ENCODE results near the gene CARS2.
"Not testable (repeated sequence)": the region's sequence is repeated elsewhere in the genome, so short reads cannot be mapped to it uniquely, and the experiment has no call there.

Gene CARS2

DNA sequence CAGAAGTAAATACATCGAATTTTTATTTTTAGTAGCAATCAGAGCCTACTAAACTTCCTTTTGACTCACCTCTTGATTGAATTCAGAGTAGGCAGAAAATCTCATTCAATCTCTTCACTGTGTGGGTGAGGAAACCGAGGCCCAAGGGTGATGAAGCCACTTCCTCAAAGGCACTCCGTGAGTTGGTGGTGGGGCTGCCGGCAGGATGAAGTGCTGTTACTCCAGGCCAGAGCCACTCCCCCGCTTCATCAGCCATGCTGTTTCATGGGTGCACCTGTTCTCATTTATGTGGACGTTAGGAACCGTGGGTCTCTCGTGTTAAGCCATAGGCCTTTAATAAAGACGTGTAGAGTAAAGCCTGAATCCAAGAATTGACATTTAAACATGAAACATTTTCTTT is 20.8 kb upstream of the CARS2 start:
- no peaks in the 10 kb centered on the region; a peak in 1 of 3 replicates for H3K36me3 ChIP-seq (ENCODE audit: control insufficient read depth in 2 of 2, insufficient read depth in 1 of 2, low read length in 2 of 2)
- H3K9me3 ChIP-seq (ENCODE audit: control insufficient read depth, insufficient read depth, low read depth, low read length), result no peaks in the 10 kb centered on the region
- H3K4me3 ChIP-seq (ENCODE audit: low read depth, low read length), result no peak overlapping the region
- TF ChIP-seq, protein P1, sequence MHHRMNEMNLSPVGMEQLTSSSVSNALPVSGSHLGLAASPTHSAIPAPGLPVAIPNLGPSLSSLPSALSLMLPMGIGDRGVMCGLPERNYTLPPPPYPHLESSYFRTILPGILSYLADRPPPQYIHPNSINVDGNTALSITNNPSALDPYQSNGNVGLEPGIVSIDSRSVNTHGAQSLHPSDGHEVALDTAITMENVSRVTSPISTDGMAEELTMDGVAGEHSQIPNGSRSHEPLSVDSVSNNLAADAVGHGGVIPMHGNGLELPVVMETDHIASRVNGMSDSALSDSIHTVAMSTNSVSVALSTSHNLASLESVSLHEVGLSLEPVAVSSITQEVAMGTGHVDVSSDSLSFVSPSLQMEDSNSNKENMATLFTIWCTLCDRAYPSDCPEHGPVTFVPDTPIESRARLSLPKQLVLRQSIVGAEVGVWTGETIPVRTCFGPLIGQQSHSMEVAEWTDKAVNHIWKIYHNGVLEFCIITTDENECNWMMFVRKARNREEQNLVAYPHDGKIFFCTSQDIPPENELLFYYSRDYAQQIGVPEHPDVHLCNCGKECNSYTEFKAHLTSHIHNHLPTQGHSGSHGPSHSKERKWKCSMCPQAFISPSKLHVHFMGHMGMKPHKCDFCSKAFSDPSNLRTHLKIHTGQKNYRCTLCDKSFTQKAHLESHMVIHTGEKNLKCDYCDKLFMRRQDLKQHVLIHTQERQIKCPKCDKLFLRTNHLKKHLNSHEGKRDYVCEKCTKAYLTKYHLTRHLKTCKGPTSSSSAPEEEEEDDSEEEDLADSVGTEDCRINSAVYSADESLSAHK (tag by site-specific recombination; IDR thresholded peaks at IDR 0.05), result no peak
- TF ChIP-seq ZNF221 (tag by site-specific recombination; IDR thresholded peaks at IDR 0.05; ENCODE audit: borderline replicate concordance) (no peak), ZNF830 (tag by site-specific recombination; IDR thresholded peaks at IDR 0.05; ENCODE audit: low read depth) (no peak), KLF9 (tag by site-specific recombination; IDR thresholded peaks at IDR 0.05; ENCODE audit: low read depth) (no peak), ZNF341 (tag by site-specific recombination; IDR thresholded peaks at IDR 0.05; ENCODE audit: low read depth) (0 out of 2 replicates have a peak, but pooled peaks have one; percentile 17)
- TF ChIP-seq, protein P2, sequence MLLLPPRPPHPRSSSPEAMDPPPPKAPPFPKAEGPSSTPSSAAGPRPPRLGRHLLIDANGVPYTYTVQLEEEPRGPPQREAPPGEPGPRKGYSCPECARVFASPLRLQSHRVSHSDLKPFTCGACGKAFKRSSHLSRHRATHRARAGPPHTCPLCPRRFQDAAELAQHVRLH (tag by site-specific recombination; IDR thresholded peaks at IDR 0.05), result no peak
- TF ChIP-seq, protein P3, sequence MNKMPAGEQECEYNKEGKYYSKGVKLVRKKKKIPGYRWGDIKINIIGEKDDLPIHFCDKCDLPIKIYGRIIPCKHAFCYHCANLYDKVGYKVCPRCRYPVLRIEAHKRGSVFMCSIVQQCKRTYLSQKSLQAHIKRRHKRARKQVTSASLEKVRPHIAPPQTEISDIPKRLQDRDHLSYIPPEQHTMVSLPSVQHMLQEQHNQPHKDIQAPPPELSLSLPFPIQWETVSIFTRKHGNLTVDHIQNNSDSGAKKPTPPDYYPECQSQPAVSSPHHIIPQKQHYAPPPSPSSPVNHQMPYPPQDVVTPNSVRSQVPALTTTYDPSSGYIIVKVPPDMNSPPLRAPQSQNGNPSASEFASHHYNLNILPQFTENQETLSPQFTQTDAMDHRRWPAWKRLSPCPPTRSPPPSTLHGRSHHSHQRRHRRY (tag by site-specific recombination; IDR thresholded peaks at IDR 0.05), result no peak
- TF ChIP-seq, protein P4, sequence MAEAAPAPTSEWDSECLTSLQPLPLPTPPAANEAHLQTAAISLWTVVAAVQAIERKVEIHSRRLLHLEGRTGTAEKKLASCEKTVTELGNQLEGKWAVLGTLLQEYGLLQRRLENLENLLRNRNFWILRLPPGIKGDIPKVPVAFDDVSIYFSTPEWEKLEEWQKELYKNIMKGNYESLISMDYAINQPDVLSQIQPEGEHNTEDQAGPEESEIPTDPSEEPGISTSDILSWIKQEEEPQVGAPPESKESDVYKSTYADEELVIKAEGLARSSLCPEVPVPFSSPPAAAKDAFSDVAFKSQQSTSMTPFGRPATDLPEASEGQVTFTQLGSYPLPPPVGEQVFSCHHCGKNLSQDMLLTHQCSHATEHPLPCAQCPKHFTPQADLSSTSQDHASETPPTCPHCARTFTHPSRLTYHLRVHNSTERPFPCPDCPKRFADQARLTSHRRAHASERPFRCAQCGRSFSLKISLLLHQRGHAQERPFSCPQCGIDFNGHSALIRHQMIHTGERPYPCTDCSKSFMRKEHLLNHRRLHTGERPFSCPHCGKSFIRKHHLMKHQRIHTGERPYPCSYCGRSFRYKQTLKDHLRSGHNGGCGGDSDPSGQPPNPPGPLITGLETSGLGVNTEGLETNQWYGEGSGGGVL (tag by site-specific recombination; IDR thresholded peaks at IDR 0.05), result no peak
- CTCF ChIA-PET, result no interaction called here
- H3K27ac ChIP-seq (ENCODE audit: extremely low read depth, low read depth, low read length), result no peak overlapping the region
- no peaks in the 10 kb centered on the region for H3K4me1 ChIP-seq (ENCODE audit: control insufficient read depth, insufficient read depth, low read length)
- POLR2A ChIA-PET, result no interaction called here

DNA sequence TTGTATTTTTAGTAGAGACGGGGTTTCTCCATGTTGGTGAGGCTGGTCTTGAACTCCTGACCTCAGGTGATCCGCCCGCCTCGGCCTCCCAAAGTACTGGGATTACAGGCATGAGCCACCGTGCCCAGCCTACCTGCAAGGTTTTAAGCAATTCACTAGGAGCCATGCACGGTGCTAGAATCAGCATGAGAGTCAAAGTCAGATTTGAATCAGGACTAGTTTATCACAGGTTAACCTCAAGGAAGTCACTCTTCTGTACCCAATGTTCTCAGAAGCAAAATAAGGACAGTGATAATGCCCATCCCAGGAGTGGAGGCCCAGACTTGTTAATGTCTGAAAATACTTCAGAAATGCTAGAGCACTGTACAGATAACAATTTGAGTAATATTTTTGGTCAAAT is 20.2 kb upstream of the CARS2 start:
- CTCF ChIA-PET; H3K9me3 ChIP-seq (ENCODE audit: control insufficient read depth, insufficient read depth, low read depth, low read length); H3K4me1 ChIP-seq (ENCODE audit: control insufficient read depth, insufficient read depth, low read length); H3K36me3 ChIP-seq (ENCODE audit: control insufficient read depth in 2 of 2, insufficient read depth in 1 of 2, low read length in 2 of 2); POLR2A ChIA-PET; H3K4me3 ChIP-seq (ENCODE audit: low read depth, low read length); H3K27ac ChIP-seq (ENCODE audit: extremely low read depth, low read depth, low read length): not testable (repeated sequence)

DNA sequence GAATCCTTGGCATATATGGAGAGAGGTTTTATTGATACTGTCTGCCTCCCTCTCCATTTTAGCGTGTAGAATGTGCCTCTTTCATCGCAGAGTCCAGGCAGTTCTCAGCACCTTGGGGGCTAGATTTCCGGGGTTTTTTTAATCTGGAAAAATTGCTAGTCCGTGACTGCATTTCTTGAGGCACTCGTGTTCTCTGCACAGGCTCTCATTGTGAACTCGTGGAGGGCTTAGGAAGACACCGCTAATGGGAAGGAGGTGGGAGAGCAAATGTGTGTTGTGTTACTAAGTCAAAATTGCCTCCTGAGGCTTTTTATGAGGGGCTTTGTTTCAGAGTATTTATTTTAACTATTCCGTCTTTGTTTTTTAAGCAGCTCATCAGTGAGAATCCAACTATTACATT is 17.7 kb upstream of the CARS2 start:
- H3K9me3 ChIP-seq (ENCODE audit: control insufficient read depth, insufficient read depth, low read depth, low read length), result no peaks in the 10 kb centered on the region
- TF ChIP-seq, protein P5, sequence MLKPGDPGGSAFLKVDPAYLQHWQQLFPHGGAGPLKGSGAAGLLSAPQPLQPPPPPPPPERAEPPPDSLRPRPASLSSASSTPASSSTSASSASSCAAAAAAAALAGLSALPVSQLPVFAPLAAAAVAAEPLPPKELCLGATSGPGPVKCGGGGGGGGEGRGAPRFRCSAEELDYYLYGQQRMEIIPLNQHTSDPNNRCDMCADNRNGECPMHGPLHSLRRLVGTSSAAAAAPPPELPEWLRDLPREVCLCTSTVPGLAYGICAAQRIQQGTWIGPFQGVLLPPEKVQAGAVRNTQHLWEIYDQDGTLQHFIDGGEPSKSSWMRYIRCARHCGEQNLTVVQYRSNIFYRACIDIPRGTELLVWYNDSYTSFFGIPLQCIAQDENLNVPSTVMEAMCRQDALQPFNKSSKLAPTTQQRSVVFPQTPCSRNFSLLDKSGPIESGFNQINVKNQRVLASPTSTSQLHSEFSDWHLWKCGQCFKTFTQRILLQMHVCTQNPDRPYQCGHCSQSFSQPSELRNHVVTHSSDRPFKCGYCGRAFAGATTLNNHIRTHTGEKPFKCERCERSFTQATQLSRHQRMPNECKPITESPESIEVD (tag by site-specific recombination; IDR thresholded peaks at IDR 0.05), result 0 out of 2 replicates have a peak, but pooled peaks have one; percentile 10
- TF ChIP-seq ZNF792 (tag by site-specific recombination; IDR thresholded peaks at IDR 0.05), result no peak
- no peak overlapping the region for H3K27ac ChIP-seq (ENCODE audit: extremely low read depth, low read depth, low read length)
- H3K4me1 ChIP-seq (ENCODE audit: control insufficient read depth, insufficient read depth, low read length), result no peaks in the 10 kb centered on the region
- CTCF ChIA-PET, result interaction anchor here (0.6 kb wide), 1 partner anchor 13 kb away, joined by 4 read pairs; no protein-coding TSS in a partner anchor
- no peak overlapping the region for H3K4me3 ChIP-seq (ENCODE audit: low read depth, low read length)
- H3K36me3 ChIP-seq (ENCODE audit: control insufficient read depth in 2 of 2, insufficient read depth in 1 of 2, low read length in 2 of 2), result peaks cover 0 to 15% of the 10 kb centered on the region in 2 experiments; a peak in 2 of 3 replicates
- POLR2A ChIA-PET, result interaction anchor here (1.4 kb wide), 1 partner anchor 8 kb away, joined by 7 read pairs; no protein-coding TSS in a partner anchor

All from HEK293 (cell line).